GM19023 (cell line): ENCODE data around the gene NAA50.

Source experiments
- ATAC-seq: cut with Tn5 transposase; IDR thresholded peaks from one replicate; pipeline ENCODE4 v1.9.1; 2021; ENCODE audit warnings: mild to moderate bottlenecking, moderate library complexity; ENCODE audit not compliant: unreplicated experiment

Gene NAA50

GRCh38 chr3:113743006-113743630 is 2.9 kb downstream of the NAA50 start:
- ATAC-seq, result no peak

- ATAC-seq, result no peak
Observed at GRCh38 chr3:113741620-113742019, 4.4 kb downstream of the NAA50 start.

GRCh38 chr3:113741086-113741485 is 5.0 kb downstream of the NAA50 start:
- ATAC-seq, result no peak

DNA sequence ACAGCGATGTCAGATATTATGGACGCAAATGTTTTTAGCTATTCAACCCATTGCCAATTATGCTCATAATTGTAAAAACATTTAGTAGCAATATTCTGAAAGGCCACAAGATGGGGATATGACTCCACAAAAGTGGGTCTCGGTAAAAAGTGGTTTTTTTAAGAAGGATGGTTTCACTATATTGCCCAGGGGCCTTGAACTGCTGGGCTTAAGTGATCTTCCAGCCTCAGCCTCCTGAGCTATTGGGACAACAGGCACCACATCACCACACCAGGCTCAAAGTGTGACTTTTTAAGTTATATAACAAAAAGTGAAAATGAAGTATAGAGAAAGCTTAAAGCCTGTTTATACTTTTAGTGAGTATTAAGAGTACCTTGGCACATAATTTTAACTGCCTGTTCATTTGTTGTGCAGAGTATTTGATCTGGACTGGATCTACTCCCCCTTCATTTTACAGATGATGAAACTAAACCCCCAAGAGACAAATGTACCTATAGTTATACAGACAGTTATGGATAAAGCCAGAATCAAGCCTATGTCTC is 9.4 kb downstream of the NAA50 start:
- peak; percentile 58 for ATAC-seq

GRCh38 chr3:113731694-113732093 is 14.4 kb downstream of the NAA50 start:
- no peak for ATAC-seq

DNA sequence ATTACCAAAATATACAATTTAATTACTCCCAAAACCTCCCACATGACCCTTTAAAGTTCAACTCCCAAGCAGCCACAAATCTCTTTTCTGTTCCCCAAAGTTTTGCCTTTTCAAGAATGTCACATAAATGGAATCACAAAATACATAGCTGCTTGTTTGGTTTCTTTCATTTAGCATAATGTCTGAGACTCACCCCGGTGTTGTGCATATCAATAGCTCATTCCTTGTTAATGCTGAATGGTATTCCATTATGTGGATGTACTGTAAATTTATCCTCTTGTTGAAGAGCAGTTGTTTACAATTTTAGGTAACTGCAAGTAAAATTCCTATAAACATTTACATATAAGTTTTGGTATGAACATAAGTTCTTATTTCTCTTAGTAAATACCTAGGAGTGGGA is 15.5 kb downstream of the NAA50 start:
- no peak for ATAC-seq

GRCh38 chr3:113728661-113729060 is 17.4 kb downstream of the NAA50 start:
- no peak for ATAC-seq

DNA sequence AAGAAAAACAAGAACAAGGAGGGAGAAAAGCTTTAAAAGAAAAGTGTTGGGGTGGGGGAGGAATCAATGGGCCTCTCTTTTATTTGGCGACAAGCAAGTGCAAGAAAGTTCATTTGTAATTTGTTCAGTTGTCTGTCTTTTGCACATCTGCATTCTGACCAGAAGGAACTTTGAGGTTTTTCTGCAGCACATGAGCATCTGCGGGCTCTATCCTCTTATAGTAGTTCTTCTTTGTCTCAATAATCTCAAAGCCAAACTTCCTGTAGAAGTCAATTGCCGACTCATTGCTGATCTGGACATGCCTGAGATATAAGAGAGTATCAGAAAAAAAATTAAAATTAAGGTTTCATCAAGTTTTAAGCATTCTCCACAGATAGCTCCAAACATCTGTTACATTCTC is 24.4 kb downstream of the NAA50 start:
- no peak for ATAC-seq

GRCh38 chr3:113719758-113720157 is 26.3 kb downstream of the NAA50 start:
- no peak for ATAC-seq

- ATAC-seq, result no peak
Observed at GRCh38 chr3:113719294-113719693, 26.8 kb downstream of the NAA50 start.

DNA sequence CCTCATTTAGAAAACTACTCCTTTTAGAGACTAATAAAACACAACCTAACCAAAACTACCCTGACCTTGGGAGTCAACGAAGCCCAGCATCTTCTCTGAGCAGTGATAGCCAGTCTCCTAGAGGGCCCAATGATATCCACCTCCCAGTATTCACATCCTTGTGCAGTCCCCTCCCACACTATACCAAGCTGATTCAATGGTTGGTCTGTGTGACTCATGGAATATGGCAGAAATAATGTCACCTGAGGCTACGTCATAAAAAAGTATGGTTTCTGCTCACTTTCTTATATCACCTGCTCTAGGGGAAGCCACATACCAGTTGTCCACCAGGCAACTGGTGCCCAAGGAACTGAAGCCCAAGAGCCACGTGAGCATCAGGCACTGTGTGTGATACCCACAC is 28.2 kb downstream of the NAA50 start:
- no peak for ATAC-seq

GRCh38 chr3:113717308-113717707 is 28.7 kb downstream of the NAA50 start:
- ATAC-seq, result no peak

DNA sequence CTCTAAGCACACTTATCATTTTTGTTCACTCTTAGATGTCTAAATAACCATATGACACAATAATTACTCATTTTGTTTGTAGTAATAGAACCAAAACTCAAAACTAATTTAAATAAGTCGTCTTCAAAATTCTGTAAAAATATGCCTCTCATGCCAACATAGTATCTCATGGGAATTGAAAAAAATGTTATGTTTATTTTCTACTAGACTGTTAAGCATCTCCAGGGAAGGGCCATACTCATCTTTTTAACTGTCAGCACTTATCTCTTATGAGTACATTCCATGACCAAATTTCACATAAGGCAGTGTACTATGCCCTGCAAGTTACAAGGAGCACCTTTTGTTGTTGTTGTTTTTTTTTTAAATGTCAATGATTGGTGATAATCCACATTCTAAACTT is 31.3 kb downstream of the NAA50 start:
- no peak for ATAC-seq

GRCh38 chr3:113712129-113712528 is 33.9 kb downstream of the NAA50 start:
- no peak for ATAC-seq

- ATAC-seq, result no peak
Observed at GRCh38 chr3:113707835-113708234, 38.2 kb downstream of the NAA50 start.

GRCh38 chr3:113698956-113699355 is 47.1 kb downstream of the NAA50 start:
- ATAC-seq, result no peak

DNA sequence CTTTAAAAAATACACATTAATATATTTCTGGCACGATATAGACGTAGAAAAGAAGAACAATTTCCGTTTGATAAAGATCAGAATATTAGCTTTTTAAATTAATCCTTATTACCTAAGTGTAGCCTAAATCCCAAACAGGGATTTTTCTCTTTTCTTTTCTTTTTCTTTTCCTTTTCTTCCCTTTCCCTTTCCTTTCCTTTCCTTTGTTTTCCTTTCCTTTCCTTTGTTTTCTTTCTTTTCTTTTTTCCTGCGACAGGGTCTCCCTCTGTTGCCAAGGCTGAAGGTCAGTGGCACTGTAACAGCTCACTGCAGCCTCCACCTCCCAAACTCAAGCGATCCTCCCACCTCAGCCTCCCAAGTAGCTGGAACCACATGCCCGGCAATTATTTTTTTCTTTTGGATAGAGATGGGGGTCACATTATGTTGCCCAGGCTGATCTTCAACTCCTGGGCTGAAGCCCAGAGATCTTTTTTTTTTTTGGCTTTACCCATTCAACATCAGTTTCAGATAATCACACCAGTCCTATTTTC is 47.8 kb downstream of the NAA50 start:
- no peak for ATAC-seq

- ATAC-seq, result no peak
Observed at GRCh38 chr3:113697500-113698090, 48.5 kb downstream of the NAA50 start.

DNA sequence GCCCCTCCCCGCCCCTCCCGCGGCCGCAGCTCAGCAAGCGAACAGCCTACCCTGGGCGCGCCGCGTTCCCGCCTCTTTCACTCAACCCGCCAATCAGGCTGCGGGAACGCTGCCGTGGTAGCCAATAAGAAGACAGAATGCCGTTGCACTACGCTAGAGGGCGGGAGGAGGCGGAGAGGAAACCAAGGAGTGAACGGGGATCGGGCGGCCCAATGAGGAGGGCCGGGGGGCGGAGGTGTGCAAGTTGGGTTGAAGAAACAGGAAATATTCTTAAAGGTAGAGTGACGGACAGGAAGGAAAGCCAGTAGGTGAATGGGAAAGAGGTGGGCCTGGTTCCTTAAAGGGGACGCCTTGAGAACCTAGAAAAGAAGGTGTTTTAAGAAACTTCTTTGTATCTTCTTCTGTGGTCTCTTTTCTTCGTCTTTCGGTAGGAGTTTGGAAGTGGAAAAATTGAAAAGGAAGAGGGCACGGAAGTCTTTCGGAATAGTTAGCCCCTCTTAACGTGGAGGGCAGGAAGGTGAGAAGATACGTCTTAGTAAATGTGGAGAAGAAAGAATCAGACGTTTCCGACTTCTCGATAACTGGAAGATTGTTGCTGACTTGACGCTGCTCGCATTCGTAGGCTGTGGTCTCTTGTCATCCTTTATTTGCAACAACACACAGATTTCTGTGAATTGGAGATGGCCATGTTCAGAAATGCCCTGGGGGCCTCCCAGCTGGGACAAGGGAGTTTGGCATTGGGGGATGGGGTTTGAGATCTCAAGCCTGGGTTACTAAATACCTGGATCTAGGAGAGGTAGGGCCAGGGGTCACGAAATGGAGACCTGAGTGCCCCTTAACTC is 49.2 kb downstream of the NAA50 start:
- peak; percentile 95 for ATAC-seq

GRCh38 chr3:113695786-113696645 is 50.0 kb downstream of the NAA50 start, which contains the start of gene USF3:
Gene USF3 (minus strand): TSS chr3:113696642. CDS start chr3:113674878, 21,764 bp downstream.
- ATAC-seq, result peak; percentile 63

DNA sequence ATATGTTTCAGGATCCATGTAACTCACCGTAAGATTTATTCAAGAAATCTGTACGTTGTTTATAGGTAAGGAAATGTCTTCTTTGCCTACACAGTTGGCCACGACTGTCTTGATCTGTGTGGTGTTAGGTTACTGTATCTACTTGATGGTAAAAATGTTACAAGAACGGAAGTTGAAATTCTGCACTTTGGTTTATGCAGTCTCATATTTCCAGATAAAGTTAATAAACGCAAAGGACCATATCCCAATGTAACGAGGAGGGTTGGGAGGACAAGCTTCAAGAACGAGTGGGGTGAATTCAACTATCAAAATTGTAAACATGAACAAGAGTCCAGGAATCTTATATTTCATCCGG is 50.6 kb downstream of the NAA50 start:
- no peak for ATAC-seq
